ENCODE results near the gene POLE3. TPM values are rescaled to one million over a fixed set of nuclear protein-coding genes. Genes with fewer than 3 reads are reported as not detected.

The POLE3 gene
- total RNA-seq, 1 donor from 2014 or later, result 54.9 TPM

GRCh38 chr9:113363336-113363735 lies 47.1 kb downstream of the POLE3 start:
- H3K27ac Mint-ChIP-seq, result no peak overlapping the region
- no peak for TF ChIP-seq CTCF (conservative IDR thresholded peaks at IDR 0.05)
- H3K9me3 Mint-ChIP-seq, result no peaks in the 10 kb centered on the region
- H3K4me1 Mint-ChIP-seq (ENCODE audit: unreplicated experiment), result peaks cover 7% of the 10 kb centered on the region
- DNase-seq (ENCODE audit: extremely low spot score, unreplicated experiment), result no peak
- H3K27me3 Mint-ChIP-seq, result no peaks in the 10 kb centered on the region
- no peak overlapping the region for H3K4me3 Mint-ChIP-seq
- no peaks in the 10 kb centered on the region for H3K36me3 Mint-ChIP-seq

GRCh38 chr9:113361304-113362018 lies 49.0 kb downstream of the POLE3 start:
- H3K4me3 Mint-ChIP-seq, result no peak overlapping the region
- no peak for TF ChIP-seq CTCF (conservative IDR thresholded peaks at IDR 0.05)
- H3K9me3 Mint-ChIP-seq, result no peaks in the 10 kb centered on the region
- H3K27me3 Mint-ChIP-seq, result peaks cover 5% of the 10 kb centered on the region
- DNase-seq (ENCODE audit: extremely low spot score, unreplicated experiment), result no peak
- no peak overlapping the region for H3K27ac Mint-ChIP-seq
- peaks cover 3% of the 10 kb centered on the region for H3K36me3 Mint-ChIP-seq
- H3K4me1 Mint-ChIP-seq (ENCODE audit: unreplicated experiment), result peaks cover 7% of the 10 kb centered on the region

GRCh38 chr9:113360242-113360842 lies 50.1 kb downstream of the POLE3 start:
- DNase-seq (ENCODE audit: extremely low spot score, unreplicated experiment), result no peak
- peaks cover 6% of the 10 kb centered on the region for H3K27me3 Mint-ChIP-seq
- no peak for TF ChIP-seq CTCF (conservative IDR thresholded peaks at IDR 0.05)
- H3K4me3 Mint-ChIP-seq, result no peak overlapping the region
- no peak overlapping the region for H3K27ac Mint-ChIP-seq
- H3K4me1 Mint-ChIP-seq (ENCODE audit: unreplicated experiment), result peaks cover 7% of the 10 kb centered on the region
- peaks cover 3% of the 10 kb centered on the region for H3K36me3 Mint-ChIP-seq
- H3K9me3 Mint-ChIP-seq, result no peaks in the 10 kb centered on the region

GRCh38 chr9:113359385-113359784 lies 51.1 kb downstream of the POLE3 start:
- no peaks in the 10 kb centered on the region for H3K9me3 Mint-ChIP-seq
- DNase-seq (ENCODE audit: extremely low spot score, unreplicated experiment), result no peak
- H3K36me3 Mint-ChIP-seq, result peaks cover 3% of the 10 kb centered on the region
- no peak overlapping the region for H3K4me3 Mint-ChIP-seq
- H3K27ac Mint-ChIP-seq, result no peak overlapping the region
- H3K27me3 Mint-ChIP-seq, result peaks cover 11% of the 10 kb centered on the region
- TF ChIP-seq CTCF (conservative IDR thresholded peaks at IDR 0.05), result no peak
- H3K4me1 Mint-ChIP-seq (ENCODE audit: unreplicated experiment), result peaks cover 7% of the 10 kb centered on the region

Other genes with a start within 250 kb of the POLE3 start
- gene FKBP15, start 189.4 kb downstream of the POLE3 start, total RNA-seq (ENCODE audit: low replicate concordance), result 23.8 and 24.6 TPM in 2 replicates
- gene SLC31A1, start 189.1 kb downstream of the POLE3 start, total RNA-seq (ENCODE audit: low replicate concordance), result 31.7 and 45.8 TPM in 2 replicates
- gene CDC26, start 135.1 kb downstream of the POLE3 start, total RNA-seq (ENCODE audit: low replicate concordance), result 33.9 and 34.8 TPM in 2 replicates
- 27.2 and 38.0 TPM in 2 replicates for gene PRPF4, start 135.0 kb downstream of the POLE3 start, total RNA-seq (ENCODE audit: low replicate concordance)
- gene RNF183, start 107.3 kb downstream of the POLE3 start, total RNA-seq (ENCODE audit: low replicate concordance), result 0.77 and 1.0 TPM in 2 replicates
- 5.0 and 6.7 TPM in 2 replicates for gene WDR31, start 70.4 kb downstream of the POLE3 start, total RNA-seq (ENCODE audit: low replicate concordance)
- gene BSPRY, start 61.1 kb downstream of the POLE3 start, total RNA-seq (ENCODE audit: low replicate concordance), result 9.0 and 22.6 TPM in 2 replicates
- 33.9 and 53.1 TPM in 2 replicates for gene HDHD3, start 33.7 kb downstream of the POLE3 start, total RNA-seq (ENCODE audit: low replicate concordance)
- 41.4 and 57.0 TPM in 2 replicates for gene ALAD, start 9.4 kb downstream of the POLE3 start, total RNA-seq (ENCODE audit: low replicate concordance)
- 0.80 and 0.88 TPM in 2 replicates for gene C9orf43, start 72 bp upstream of the POLE3 start, total RNA-seq (ENCODE audit: low replicate concordance)
- gene RGS3, start 53.1 kb upstream of the POLE3 start, total RNA-seq (ENCODE audit: low replicate concordance), result 9.6 and 29.9 TPM in 2 replicates